Prostate gland (tissue), 2 donors: ENCODE results near the gene GM2A.

Experiments used
- POLR2AphosphoS5 ChIP-seq: sonication (generic); formaldehyde crosslinking; IDR thresholded peaks from one replicate; pipeline ENCODE4 v1.6.1; 2017; ENCODE audit warnings: antibody characterized with exemption
- TF ChIP-seq, protein P1 (sequence below), 4 experiments: fragments of 200-600 bp in 2 of 4; fragments of 450-650 bp in 2 of 4; sonication (generic) in 2 of 4; IDR thresholded peaks; 1 replicate in 3 of 4; 2 replicates in 1 of 4; pipeline ENCODE4 v1.5.1; 2016 to 2019; ENCODE audit warnings: antibody characterized with exemption in 4 of 4, mild to moderate bottlenecking in 2 of 4, moderate library complexity in 2 of 4

GRCh38 chr5:151264113-151264512 is 11.1 kb downstream of the GM2A start:
- peak; percentile 40 for TF ChIP-seq POLR2AphosphoS5
- TF ChIP-seq, protein P1, sequence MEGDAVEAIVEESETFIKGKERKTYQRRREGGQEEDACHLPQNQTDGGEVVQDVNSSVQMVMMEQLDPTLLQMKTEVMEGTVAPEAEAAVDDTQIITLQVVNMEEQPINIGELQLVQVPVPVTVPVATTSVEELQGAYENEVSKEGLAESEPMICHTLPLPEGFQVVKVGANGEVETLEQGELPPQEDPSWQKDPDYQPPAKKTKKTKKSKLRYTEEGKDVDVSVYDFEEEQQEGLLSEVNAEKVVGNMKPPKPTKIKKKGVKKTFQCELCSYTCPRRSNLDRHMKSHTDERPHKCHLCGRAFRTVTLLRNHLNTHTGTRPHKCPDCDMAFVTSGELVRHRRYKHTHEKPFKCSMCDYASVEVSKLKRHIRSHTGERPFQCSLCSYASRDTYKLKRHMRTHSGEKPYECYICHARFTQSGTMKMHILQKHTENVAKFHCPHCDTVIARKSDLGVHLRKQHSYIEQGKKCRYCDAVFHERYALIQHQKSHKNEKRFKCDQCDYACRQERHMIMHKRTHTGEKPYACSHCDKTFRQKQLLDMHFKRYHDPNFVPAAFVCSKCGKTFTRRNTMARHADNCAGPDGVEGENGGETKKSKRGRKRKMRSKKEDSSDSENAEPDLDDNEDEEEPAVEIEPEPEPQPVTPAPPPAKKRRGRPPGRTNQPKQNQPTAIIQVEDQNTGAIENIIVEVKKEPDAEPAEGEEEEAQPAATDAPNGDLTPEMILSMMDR (IDR thresholded peaks at IDR 0.05), result peak in 1 of 4 experiments; percentile 38
